Hippocampal formation (tissue), 2 donors: Measurements from ENCODE around the gene CGNL1.

Experiments
- DNase-seq, 2 donors: peaks; one replicate each; lab custom pipeline; 2025; lab: John Stamatoyannopoulos, UW

CGNL1 gene

GRCh38 chr15:57525581-57525980 is 149.3 kb downstream of the CGNL1 start:
- DNase-seq = no peak

GRCh38 chr15:57526076-57526475 is 149.8 kb downstream of the CGNL1 start:
- DNase-seq = no peak

- DNase-seq = no peak
Observed at GRCh38 chr15:57526615-57527014, 150.3 kb downstream of the CGNL1 start.

- peak in 1 of 2 donors; percentile 74 for DNase-seq
Observed at GRCh38 chr15:57527382-57528091, 151.2 kb downstream of the CGNL1 start.

GRCh38 chr15:57528940-57529565 is 152.7 kb downstream of the CGNL1 start:
- no peak for DNase-seq

GRCh38 chr15:57529748-57530147 is 153.4 kb downstream of the CGNL1 start:
- DNase-seq = no peak

GRCh38 chr15:57532731-57533447 is 156.6 kb downstream of the CGNL1 start:
- DNase-seq = no peak

- DNase-seq = no peak
Observed at GRCh38 chr15:57533448-57533799, 157.1 kb downstream of the CGNL1 start.

GRCh38 chr15:57534281-57534680 is 158.0 kb downstream of the CGNL1 start:
- no peak for DNase-seq

GRCh38 chr15:57537072-57537471 is 160.8 kb downstream of the CGNL1 start:
- DNase-seq = peak; percentile 12 to 35

GRCh38 chr15:57537488-57538264 is 161.4 kb downstream of the CGNL1 start:
- no peak for DNase-seq

GRCh38 chr15:57538265-57538529 is 161.9 kb downstream of the CGNL1 start:
- DNase-seq = no peak

- no peak for DNase-seq
Observed at GRCh38 chr15:57538821-57539220, 162.5 kb downstream of the CGNL1 start.

- DNase-seq = no peak
Observed at GRCh38 chr15:57540211-57540610, 163.9 kb downstream of the CGNL1 start.

GRCh38 chr15:57540736-57541135 is 164.4 kb downstream of the CGNL1 start:
- no peak for DNase-seq

- no peak for DNase-seq
Observed at GRCh38 chr15:57541271-57541670, 165.0 kb downstream of the CGNL1 start.

- DNase-seq = peak; percentile 30 to 43
Observed at GRCh38 chr15:57541805-57542504, 165.7 kb downstream of the CGNL1 start.

GRCh38 chr15:57542505-57542817 is 166.2 kb downstream of the CGNL1 start:
- DNase-seq = no peak

GRCh38 chr15:57544848-57545480 is 168.7 kb downstream of the CGNL1 start:
- DNase-seq = no peak

GRCh38 chr15:57545995-57546394 is 169.7 kb downstream of the CGNL1 start:
- DNase-seq = no peak

GRCh38 chr15:57547243-57547755 is 171.0 kb downstream of the CGNL1 start:
- no peak for DNase-seq
